H9 (cell line): ENCODE data around the gene GABRR2. TPM values are rescaled to one million over a fixed set of nuclear protein-coding genes. Genes with fewer than 3 reads are reported as not detected.

Experiments used
- DNase-seq: peaks from one replicate; pipeline ENCODE4 v3.0.0-alpha.2; 2017
- H2AFZ ChIP-seq: one replicate; pipeline ENCODE4 v1.6.1; 2013; ENCODE audit warnings: mild to moderate bottlenecking, low read length, control low read depth, moderate library complexity
- H2AK5ac ChIP-seq: 2 replicates; pipeline ENCODE4 v1.6.1; 2013; ENCODE audit warnings: low read length, control low read depth, mixed read lengths; ENCODE audit not compliant: insufficient read length
- H2BK120ac ChIP-seq: one replicate; pipeline ENCODE4 v1.6.1; 2013; ENCODE audit warnings: low read depth, mild to moderate bottlenecking, low read length, control low read depth, inconsistent platforms; ENCODE audit not compliant: poor library complexity, severe bottlenecking
- H2BK12ac ChIP-seq: 2 replicates; pipeline ENCODE4 v1.6.1; 2013; ENCODE audit warnings: low read length, control low read depth, mixed read lengths, low read depth; ENCODE audit not compliant: insufficient read length
- H2BK15ac ChIP-seq: 2 replicates; pipeline ENCODE4 v1.6.1; 2013; ENCODE audit warnings: low read depth, low read length, control low read depth
- H2BK20ac ChIP-seq: one replicate; pipeline ENCODE4 v1.6.1; 2013; ENCODE audit warnings: low read depth, mild to moderate bottlenecking, low read length, control low read depth, inconsistent platforms; ENCODE audit not compliant: poor library complexity, severe bottlenecking
- H2BK5ac ChIP-seq: 2 replicates; pipeline ENCODE4 v1.6.1; 2013; ENCODE audit warnings: low read length, control low read depth, mixed read lengths; ENCODE audit not compliant: insufficient read length
- H3K14ac ChIP-seq: 2 replicates; pipeline ENCODE4 v1.6.1; 2013; ENCODE audit warnings: low read length, control low read depth; ENCODE audit not compliant: insufficient read depth
- H3K18ac ChIP-seq: 2 replicates; pipeline ENCODE4 v1.6.1; 2013; ENCODE audit warnings: low read depth, mild to moderate bottlenecking, mixed read lengths, low read length, control low read depth; ENCODE audit not compliant: insufficient read length
- H3K23ac ChIP-seq: 2 replicates; pipeline ENCODE4 v1.6.1; 2013; ENCODE audit warnings: low read length, control low read depth, mixed read lengths, low read depth; ENCODE audit not compliant: insufficient read length
- H3K23me2 ChIP-seq: 2 replicates; pipeline ENCODE4 v1.6.1; 2013; ENCODE audit warnings: low read depth, mild to moderate bottlenecking, mixed read lengths, low read length, control low read depth; ENCODE audit not compliant: insufficient read length, poor library complexity, severe bottlenecking
- H3K27ac ChIP-seq: 2 replicates; pipeline ENCODE4 v1.5.1; 2013; ENCODE audit warnings: low read length, control low read depth, mixed read lengths, low read depth; ENCODE audit not compliant: insufficient read length
- H3K27me3 ChIP-seq: 2 replicates; pipeline ENCODE4 v1.6.1; 2013; ENCODE audit warnings: low read length, control low read depth, inconsistent platforms; ENCODE audit not compliant: insufficient read depth
- H3K4ac ChIP-seq: 2 replicates; pipeline ENCODE4 v1.6.1; 2013; ENCODE audit warnings: low read depth, mild to moderate bottlenecking, control low read depth, inconsistent platforms, low read length, moderate library complexity
- H3K4me1 ChIP-seq: 2 replicates; pipeline ENCODE4 v1.6.1; 2013; ENCODE audit warnings: low read length, control low read depth, inconsistent platforms; ENCODE audit not compliant: insufficient read depth
- H3K4me2 ChIP-seq: 2 replicates; pipeline ENCODE4 v1.6.1; 2013; ENCODE audit warnings: low read length, control low read depth, mixed read lengths; ENCODE audit not compliant: insufficient read length, insufficient read depth
- H3K56ac ChIP-seq: 2 replicates; pipeline ENCODE4 v1.6.1; 2013; ENCODE audit warnings: low read depth, mild to moderate bottlenecking, mixed read lengths, low read length, control low read depth; ENCODE audit not compliant: insufficient read length
- H3K79me1 ChIP-seq: 2 replicates; pipeline ENCODE4 v1.6.1; 2013; ENCODE audit warnings: low read depth, mild to moderate bottlenecking, moderate library complexity, low read length, control low read depth, inconsistent platforms; ENCODE audit not compliant: insufficient read depth, poor library complexity, severe bottlenecking
- H3K79me2 ChIP-seq: 2 replicates; pipeline ENCODE4 v1.6.1; 2013; ENCODE audit warnings: low read length, control low read depth, inconsistent platforms; ENCODE audit not compliant: insufficient read depth
- H3K9ac ChIP-seq: 2 replicates; pipeline ENCODE4 v1.6.1; 2013; ENCODE audit warnings: low read length, control low read depth, mixed read lengths; ENCODE audit not compliant: insufficient read length; ENCODE audit errors: extremely low read depth
- H3K9me3 ChIP-seq: one replicate; pipeline ENCODE4 v1.6.1; 2013; ENCODE audit warnings: low read depth, low read length, inconsistent platforms; ENCODE audit not compliant: control insufficient read depth
- H3T11ph ChIP-seq: one replicate; pipeline ENCODE4 v1.6.1; 2013; ENCODE audit warnings: mild to moderate bottlenecking, low read length, control low read depth, inconsistent platforms
- H4K20me1 ChIP-seq: one replicate; pipeline ENCODE4 v1.6.1; 2013; ENCODE audit not compliant: control insufficient read depth, insufficient read length, insufficient read depth
- H4K5ac ChIP-seq: 2 replicates; pipeline ENCODE4 v1.6.1; 2013; ENCODE audit warnings: low read depth, mild to moderate bottlenecking, mixed read lengths, low read length, control low read depth; ENCODE audit not compliant: insufficient read length
- H4K8ac ChIP-seq: replicated peaks from 2 replicates; pipeline ENCODE4 v1.6.1; 2013; ENCODE audit warnings: low read length, control low read depth, mixed read lengths, low read depth; ENCODE audit not compliant: insufficient read length
- H4K91ac ChIP-seq: 2 replicates; pipeline ENCODE4 v1.6.1; 2013; ENCODE audit warnings: low read depth, mild to moderate bottlenecking, moderate library complexity, mixed read lengths, low read length, control low read depth; ENCODE audit not compliant: insufficient read length
- H3K27ac Mint-ChIP-seq, 3 experiments: 2 replicates in 2 of 3; 3 replicates in 1 of 3; pipeline ENCODE4 v1.8.0; 2020 to 2021; ENCODE audit warnings: mixed read lengths in 3 of 3, mild to moderate bottlenecking in 1 of 3, moderate library complexity in 1 of 3
- H3K27me3 Mint-ChIP-seq: 2 replicates; pipeline ENCODE4 v1.8.0; 2021; ENCODE audit warnings: low read depth, mild to moderate bottlenecking, moderate library complexity, mixed read lengths
- H3K36me3 Mint-ChIP-seq, 3 experiments: 2 replicates in 2 of 3; 3 replicates in 1 of 3; pipeline ENCODE4 v1.8.0; 2020 to 2021; ENCODE audit warnings: low read depth in 3 of 3, mixed read lengths in 3 of 3; ENCODE audit not compliant: insufficient read depth in 1 of 3
- H3K4me1 Mint-ChIP-seq, 2 experiments: 2 replicates each; pipeline ENCODE4 v1.8.0; 2020; ENCODE audit warnings: mixed read lengths in 2 of 2
- H3K4me3 Mint-ChIP-seq, 2 experiments: 2 replicates in 1 of 2; 3 replicates in 1 of 2; pipeline ENCODE4 v1.8.0; 2020 to 2021; ENCODE audit warnings: mild to moderate bottlenecking in 2 of 2, mixed read lengths in 2 of 2, moderate library complexity in 1 of 2
- H3K9me3 Mint-ChIP-seq, 2 experiments: 2 replicates in 1 of 2; 3 replicates in 1 of 2; pipeline ENCODE4 v1.8.0; 2020; ENCODE audit warnings: mild to moderate bottlenecking in 2 of 2, mixed read lengths in 2 of 2, moderate library complexity in 1 of 2
- CTCF ChIP-seq: fragments of 200-600 bp; sonication (generic); conservative IDR thresholded peaks from 3 replicates; pipeline ENCODE4 v1.8.0; 2021; ENCODE audit warnings: antibody characterized with exemption, mild to moderate bottlenecking
- WGBS: extraction: QIAGEN DNeasy Blood & Tissue Kit; methylation state at CpG from one replicate; pipeline ENCODE4 v1.1.7; 2013; ENCODE audit warnings: missing lambda C conversion rate, low lambda C conversion rate, mixed read lengths; ENCODE audit not compliant: insufficient read length; ENCODE audit errors: extremely low coverage; 5-methylcytosine and 5-hydroxymethylcytosine counted together
- total RNA-seq: library from RNA; stranded (reverse); gene quantifications from 2 replicates; pipeline ENCODE4 v1.2.1, GENCODE V29; 2021

GABRR2 gene
- total RNA-seq, 1 experiment from 2014 or later = not detected

- Histone ChIP-seq H2AK5ac (no peak overlapping the region), H3K9me3 (no peaks in the 10 kb centered on the region), H3K18ac (no peak overlapping the region), H3K79me2 (no peaks in the 10 kb centered on the region), H3K4ac (no peak overlapping the region), H4K5ac (no peak overlapping the region), H2BK12ac (no peak overlapping the region), H4K8ac (no peak overlapping the region), H3K27ac (no peak overlapping the region), H3K14ac (no peak overlapping the region), H3K23ac (no peak overlapping the region), H3K56ac (no peak overlapping the region), H2BK120ac (no peak overlapping the region), H4K91ac (no peak overlapping the region), H2AFZ (no peak overlapping the region), H3T11ph (no peak overlapping the region), H3K27me3 (no peaks in the 10 kb centered on the region), H3K23me2 (no peaks in the 10 kb centered on the region), H3K4me2 (no peak overlapping the region), H2BK5ac (no peak overlapping the region), H3K9ac (no peak overlapping the region), H4K20me1 (peaks cover 3% of the 10 kb centered on the region), H2BK20ac (no peak overlapping the region), H2BK15ac (no peak overlapping the region), H3K4me1 (no peaks in the 10 kb centered on the region), H3K79me1 (no peaks in the 10 kb centered on the region)
- H3K4me3 Mint-ChIP-seq = no peak overlapping the region
- H3K36me3 Mint-ChIP-seq = peaks cover 0 to 7% (median under 1%) of the 10 kb centered on the region in 3 experiments; a peak in 4 of 7 replicates
- DNase-seq = no peak
- WGBS = no CpG with 5 or more reads among the region's 7 CpGs
- no peak overlapping the region for H3K27ac Mint-ChIP-seq
- peaks cover 26 to 33% of the 10 kb centered on the region in 2 experiments for H3K4me1 Mint-ChIP-seq
- H3K27me3 Mint-ChIP-seq = peaks cover 2% of the 10 kb centered on the region
- H3K9me3 Mint-ChIP-seq = peaks cover under 1 to 7% of the 10 kb centered on the region in 2 experiments
- TF ChIP-seq CTCF = no peak
These were observed 407 bp downstream of the GABRR2 start for GRCh38 chr6:89314692-89315091.
